NT2/D1 (cell line): ENCODE data around the gene PAQR6.

Experiments used
- DNase-seq: peaks from one replicate; pipeline ENCODE4 v3.0.0-alpha.2; 2011; ENCODE audit warnings: low read depth, low spot score
- H3K27me3 ChIP-seq: 2 replicates; pipeline ENCODE4 v1.6.0; 2011; ENCODE audit warnings: mild to moderate bottlenecking; ENCODE audit not compliant: insufficient read length, insufficient read depth
- H3K36me3 ChIP-seq: 2 replicates; pipeline ENCODE4 v1.6.1; 2011; ENCODE audit warnings: mild to moderate bottlenecking, low read length, mixed read lengths; ENCODE audit not compliant: insufficient read depth, insufficient read length
- H3K4me1 ChIP-seq: 2 replicates; pipeline ENCODE4 v1.5.1; 2011; ENCODE audit not compliant: insufficient read depth, insufficient read length
- H3K4me3 ChIP-seq: 2 replicates; pipeline ENCODE4 v1.5.1; 2011; ENCODE audit warnings: low read depth; ENCODE audit not compliant: insufficient read length
- H3K9ac ChIP-seq: 2 replicates; pipeline ENCODE4 v1.6.0; 2011; ENCODE audit warnings: low read depth; ENCODE audit not compliant: insufficient read length
- H3K9me3 ChIP-seq: 2 replicates; pipeline ENCODE4 v1.5.1; 2011; ENCODE audit warnings: mild to moderate bottlenecking, low read length; ENCODE audit not compliant: insufficient read depth
- SUZ12 ChIP-seq: IDR thresholded peaks from 2 replicates; pipeline ENCODE4 v1.6.1; 2011; ENCODE audit not compliant: insufficient read length, insufficient read depth; ENCODE audit errors: extremely low read depth
- YY1 ChIP-seq: IDR thresholded peaks from 2 replicates; pipeline ENCODE4 v1.6.1; 2011; ENCODE audit not compliant: insufficient read length, insufficient read depth
- ZNF274 ChIP-seq: IDR thresholded peaks from 2 replicates; pipeline ENCODE4 v1.6.1; 2011; ENCODE audit warnings: mild to moderate bottlenecking, low read depth, low read length

The PAQR6 gene

DNA sequence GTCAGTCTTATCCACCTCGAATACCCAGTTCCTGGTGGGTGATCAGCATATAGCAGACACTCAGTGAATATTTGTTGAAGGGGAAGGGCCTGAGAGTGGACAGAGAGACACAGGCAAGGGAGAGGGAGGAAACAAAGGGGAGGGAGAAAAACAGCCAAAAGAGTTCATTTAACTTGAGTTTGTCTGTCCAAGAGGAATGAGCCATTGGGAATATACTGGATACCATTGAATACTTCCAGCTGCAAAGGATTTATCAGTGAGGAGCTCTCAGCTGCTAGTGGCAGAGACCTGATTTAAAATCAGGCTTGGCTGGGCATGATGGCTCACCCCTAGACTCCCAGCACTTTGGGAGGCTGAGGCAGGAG, 17.4 kb downstream of the PAQR6 start:
- peaks cover 7% of the 10 kb centered on the region for H3K4me1 ChIP-seq
- no peaks in the 10 kb centered on the region for H3K9me3 ChIP-seq
- no peak for DNase-seq
- no peak for TF ChIP-seq SUZ12
- TF ChIP-seq YY1, result no peak
- TF ChIP-seq ZNF274, result no peak
- H3K9ac ChIP-seq, result no peak overlapping the region
- H3K27me3 ChIP-seq, result no peaks in the 10 kb centered on the region
- no peak overlapping the region for H3K4me3 ChIP-seq
- peaks cover 58% of the 10 kb centered on the region for H3K36me3 ChIP-seq

- H3K4me1 ChIP-seq, result peaks cover 7% of the 10 kb centered on the region
- peaks cover 58% of the 10 kb centered on the region for H3K36me3 ChIP-seq
Measured at GRCh38 chr1:156229809-156230472, 17.9 kb downstream of the PAQR6 start.

GRCh38 chr1:156228501-156228900, 19.4 kb downstream of the PAQR6 start:
- H3K9me3 ChIP-seq, result no peaks in the 10 kb centered on the region
- H3K27me3 ChIP-seq, result no peaks in the 10 kb centered on the region

More at GRCh38 chr1:156229809-156230472, 17.9 kb downstream of the PAQR6 start:
- H3K27me3 ChIP-seq, result no peaks in the 10 kb centered on the region
- H3K4me3 ChIP-seq, result no peak overlapping the region
- DNase-seq, result no peak
- no peaks in the 10 kb centered on the region for H3K9me3 ChIP-seq
- H3K9ac ChIP-seq, result no peak overlapping the region
- TF ChIP-seq ZNF274 (no peak), YY1 (no peak)

GRCh38 chr1:156226782-156227181, 21.1 kb downstream of the PAQR6 start:
- Histone ChIP-seq H3K9me3 (no peaks in the 10 kb centered on the region), H3K4me1 (peaks cover 3% of the 10 kb centered on the region), H3K4me3 (no peak overlapping the region), H3K27me3 (no peaks in the 10 kb centered on the region), H3K36me3 (peaks cover 60% of the 10 kb centered on the region), H3K9ac (no peak overlapping the region)
- DNase-seq, result no peak
- TF ChIP-seq ZNF274, result no peak
- TF ChIP-seq YY1, result no peak
- no peak for TF ChIP-seq SUZ12

More at GRCh38 chr1:156228501-156228900, 19.4 kb downstream of the PAQR6 start:
- Histone ChIP-seq H3K36me3 (peaks cover 54% of the 10 kb centered on the region), H3K4me3 (no peak overlapping the region), H3K4me1 (peaks cover 7% of the 10 kb centered on the region), H3K9ac (no peak overlapping the region)
- TF ChIP-seq ZNF274 (no peak), YY1 (no peak), SUZ12 (no peak)
- DNase-seq, result no peak

- no peak overlapping the region for H3K9ac ChIP-seq
- peaks cover 2% of the 10 kb centered on the region for H3K4me1 ChIP-seq
- DNase-seq, result no peak
- no peak overlapping the region for H3K4me3 ChIP-seq
- peaks cover 65% of the 10 kb centered on the region for H3K36me3 ChIP-seq
- H3K9me3 ChIP-seq, result no peaks in the 10 kb centered on the region
- H3K27me3 ChIP-seq, result no peaks in the 10 kb centered on the region
- TF ChIP-seq SUZ12 (no peak), YY1 (no peak), ZNF274 (no peak)
Measured at GRCh38 chr1:156226116-156226538, 21.7 kb downstream of the PAQR6 start.

DNA sequence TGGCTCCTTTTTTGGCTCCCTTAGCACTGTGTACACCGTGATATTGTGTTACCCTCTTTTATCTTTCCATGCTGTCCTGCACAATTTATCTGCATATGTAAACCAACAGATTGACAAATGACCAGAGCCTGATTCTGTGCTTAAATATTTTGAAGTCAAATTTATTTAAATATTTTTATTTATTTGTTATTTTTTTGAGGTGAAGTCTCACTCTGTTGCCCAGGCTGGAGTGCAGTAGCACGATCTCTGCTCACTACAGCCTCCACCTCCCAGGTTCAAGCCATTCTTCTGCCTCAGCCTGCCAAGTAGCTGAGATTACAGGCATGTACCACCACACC, 22.2 kb downstream of the PAQR6 start:
- Histone ChIP-seq H3K4me1 (peaks cover 2% of the 10 kb centered on the region), H3K9ac (no peak overlapping the region), H3K36me3 (peaks cover 69% of the 10 kb centered on the region), H3K4me3 (no peak overlapping the region), H3K9me3 (no peaks in the 10 kb centered on the region), H3K27me3 (no peaks in the 10 kb centered on the region)
- no peak for DNase-seq
- no peak for TF ChIP-seq YY1
- no peak for TF ChIP-seq ZNF274
- no peak for TF ChIP-seq SUZ12

DNA sequence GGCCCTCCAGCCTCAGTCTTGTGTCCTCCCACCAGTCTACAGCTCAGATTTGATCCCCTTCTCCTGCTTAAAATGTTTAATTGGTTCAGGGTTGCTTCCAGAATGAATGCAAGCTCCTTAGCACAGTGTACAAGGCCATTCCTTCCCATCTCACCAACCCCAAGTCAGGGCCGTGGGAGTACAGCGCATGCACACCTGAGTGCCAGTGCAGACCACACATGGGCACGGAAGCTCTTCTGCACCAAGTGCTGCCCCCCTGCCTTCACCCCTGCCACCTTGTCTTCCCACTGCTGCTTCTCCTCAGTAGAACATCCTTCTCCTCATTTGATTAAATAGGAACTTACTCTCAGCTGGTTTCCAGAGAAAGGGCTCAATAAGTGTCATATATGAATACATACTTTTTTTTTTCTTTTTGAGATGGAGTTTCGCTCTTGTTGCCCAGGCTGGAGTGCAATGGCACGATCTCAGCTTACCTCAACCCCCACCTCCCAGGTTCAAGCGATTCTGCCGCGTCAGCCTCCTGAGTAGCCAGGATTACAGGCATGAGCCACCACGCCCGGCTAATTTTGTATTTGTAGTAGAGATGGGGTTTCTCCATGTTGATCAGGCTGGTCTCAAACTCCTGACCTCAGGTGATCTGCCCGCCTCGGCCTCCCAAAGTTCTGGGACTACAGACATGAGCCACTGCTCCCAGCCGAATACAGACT, 25.7 kb downstream of the PAQR6 start:
- TF ChIP-seq ZNF274 (no peak), SUZ12 (no peak), YY1 (no peak)
- H3K4me1 ChIP-seq, result peaks cover 2% of the 10 kb centered on the region
- H3K9ac ChIP-seq, result no peak overlapping the region
- no peaks in the 10 kb centered on the region for H3K27me3 ChIP-seq
- H3K4me3 ChIP-seq, result no peak overlapping the region
- no peak for DNase-seq
- H3K36me3 ChIP-seq, result peaks cover 59% of the 10 kb centered on the region
- no peaks in the 10 kb centered on the region for H3K9me3 ChIP-seq
